Activated T-cell treated with anti-CD3 and anti-CD28 coated beads for 24 hours (primary cell): ENCODE data around the gene KRTAP4-16.
"Not testable (repeated sequence)": the region's sequence is repeated elsewhere in the genome, so short reads cannot be mapped to it uniquely, and the experiment has no call there.

Experiments
- DNase-seq: peaks from one replicate; pipeline ENCODE4 v3.0.0-alpha.2; 2020; ENCODE audit warnings: low read depth

Gene KRTAP4-16

DNA sequence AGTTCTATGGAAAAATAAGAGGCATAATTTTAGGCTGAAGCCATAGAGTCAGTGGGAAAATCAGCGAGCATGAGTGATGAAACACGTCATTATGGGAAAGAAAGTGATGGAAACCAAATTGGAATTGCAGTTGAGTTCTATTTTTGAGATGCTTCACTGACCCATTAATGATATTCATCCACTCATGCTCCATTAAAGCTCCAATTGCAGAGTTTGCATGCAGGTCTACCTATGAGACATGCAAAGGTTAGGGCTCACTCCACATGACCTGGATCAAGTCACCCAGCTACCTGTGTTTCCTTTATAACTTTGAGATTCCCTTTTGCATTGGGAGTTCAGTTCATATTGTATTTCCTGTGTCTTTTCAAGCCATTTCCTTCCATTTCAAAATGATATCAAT is 28.3 kb downstream of the KRTAP4-16 start:
- DNase-seq: no peak

DNA sequence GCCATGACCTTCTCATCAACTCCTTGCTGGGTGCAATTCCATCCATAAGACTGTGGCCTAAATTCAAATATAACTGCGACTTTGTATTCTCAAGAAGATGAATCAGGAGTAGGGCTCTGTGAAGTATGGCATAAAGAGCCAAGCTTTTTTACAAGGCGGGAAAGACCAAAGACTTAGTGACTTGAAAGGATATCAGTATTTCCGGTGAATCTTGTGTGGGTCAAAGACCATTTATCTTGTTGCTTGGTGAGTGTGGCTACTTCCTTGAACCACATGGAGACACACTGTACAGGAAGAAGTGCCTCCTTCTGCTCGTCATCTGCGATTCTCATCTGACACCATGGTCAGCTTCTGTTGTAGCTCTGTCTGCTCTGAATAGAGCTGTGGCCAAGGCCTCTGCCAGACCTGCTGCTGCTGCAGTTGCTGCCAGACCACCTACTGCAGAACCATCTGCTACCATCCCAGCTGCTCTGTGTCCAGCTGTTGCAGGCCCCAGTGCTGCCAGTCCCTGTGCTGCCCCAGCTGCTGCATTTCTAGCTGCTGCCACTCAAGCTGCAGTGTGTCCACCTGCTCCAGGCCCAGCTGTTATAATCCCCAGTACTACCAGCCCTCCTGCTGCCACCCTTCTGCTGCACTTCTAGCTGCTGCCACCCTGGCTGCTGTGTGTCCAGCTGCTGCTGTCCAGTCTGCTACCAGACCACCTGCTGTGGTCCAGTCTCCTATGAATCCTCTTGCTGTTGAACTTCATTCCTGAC is 30.2 kb downstream of the KRTAP4-16 start:
- no peak for DNase-seq

DNA sequence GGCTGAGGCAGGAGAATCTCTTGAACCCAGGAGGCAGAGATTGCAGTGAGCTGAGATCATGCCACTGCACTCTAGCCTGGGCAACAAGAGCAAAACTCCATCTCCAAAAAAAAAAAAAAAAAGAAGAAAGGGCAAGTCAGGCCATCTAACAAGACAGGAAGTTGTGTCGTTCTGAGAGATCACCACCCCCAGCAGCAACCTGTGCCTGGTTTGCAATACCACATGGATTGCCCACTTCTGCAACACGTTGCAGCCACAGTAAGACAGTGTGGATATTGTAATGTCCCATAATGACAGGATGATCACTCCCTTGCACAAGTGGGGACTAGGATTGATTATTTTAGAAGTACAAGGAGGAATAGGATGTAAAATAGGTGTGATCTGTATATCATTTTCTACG is 33.0 kb downstream of the KRTAP4-16 start:
- no peak for DNase-seq

- no peak for DNase-seq
Observed at GRCh38 chr17:41067281-41067680, 34.7 kb downstream of the KRTAP4-16 start.

GRCh38 chr17:41065829-41066624 is 36.0 kb downstream of the KRTAP4-16 start, which contains the start of gene KRTAP2-4:
TSS of gene KRTAP2-4 (minus strand) at chr17:41065879. CDS start at chr17:41065845, 34 bp downstream.
- DNase-seq: no peak

- DNase-seq: not testable (repeated sequence)
Observed at GRCh38 chr17:41065016-41065689, 36.9 kb downstream of the KRTAP4-16 start.

GRCh38 chr17:41064301-41064700 is 37.7 kb downstream of the KRTAP4-16 start:
- no peak for DNase-seq

GRCh38 chr17:41063449-41063848 is 38.6 kb downstream of the KRTAP4-16 start:
- no peak for DNase-seq

DNA sequence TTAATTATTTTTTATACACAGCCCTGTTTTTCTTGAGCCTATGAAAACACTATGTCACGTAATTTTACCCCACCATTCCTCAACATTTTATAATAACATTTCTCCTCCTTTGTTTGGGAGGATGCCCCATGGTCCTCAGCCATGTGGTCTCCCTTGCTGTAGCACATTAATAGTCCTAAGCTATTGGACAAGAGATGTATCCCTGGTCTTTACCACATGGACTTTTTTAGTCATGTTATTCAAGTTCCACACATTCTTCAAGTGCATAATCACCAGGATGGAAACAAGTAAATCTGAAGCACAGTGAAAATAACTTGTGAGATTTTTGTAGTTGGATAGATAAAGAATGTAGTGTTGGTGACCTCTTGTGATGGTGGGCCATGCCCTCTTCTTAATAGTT is 40.0 kb downstream of the KRTAP4-16 start:
- DNase-seq: no peak

- no peak for DNase-seq
Observed at GRCh38 chr17:41060052-41060604, 41.9 kb downstream of the KRTAP4-16 start, which contains the start of gene KRTAP2-3. TSS of gene KRTAP2-3 (minus strand) at chr17:41060114. CDS start at chr17:41060050, 64 bp downstream.

DNA sequence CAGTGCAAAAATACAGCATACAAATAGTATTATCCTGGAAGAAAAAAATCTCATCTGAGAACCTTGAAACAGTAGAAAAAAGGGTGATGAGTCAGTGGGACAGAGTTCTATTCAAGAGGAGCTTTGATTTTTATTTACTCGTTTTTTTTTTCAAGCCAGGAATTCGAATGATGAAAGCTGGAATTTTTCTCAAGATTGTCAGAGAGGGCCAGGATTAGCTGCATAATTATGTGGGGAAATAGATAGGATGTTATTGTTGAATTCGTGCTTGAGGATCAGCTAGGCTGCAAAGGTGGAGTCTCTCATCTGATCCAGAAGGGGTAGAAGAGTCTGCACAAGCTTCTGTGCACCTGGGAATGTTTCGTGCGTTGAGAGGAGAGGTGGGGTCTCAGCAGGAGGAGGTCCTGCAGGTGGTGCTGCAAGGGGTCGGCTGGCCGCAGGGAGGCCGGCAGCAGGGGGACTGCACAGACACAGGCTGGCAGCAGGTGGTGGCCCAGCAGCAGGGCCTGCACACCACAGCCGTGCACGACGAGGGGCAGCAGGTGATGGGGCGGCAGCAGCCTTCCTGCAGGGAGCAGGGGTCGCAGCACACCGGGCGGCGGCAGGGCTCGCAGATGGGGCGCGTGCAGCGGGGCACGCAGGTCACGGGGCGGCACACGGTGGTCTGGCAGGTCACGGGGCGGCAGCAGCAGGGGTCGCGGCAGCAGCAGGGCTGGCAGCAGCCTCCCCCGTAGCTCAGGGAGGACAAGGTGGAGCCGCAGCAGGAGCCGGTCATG is 42.5 kb downstream of the KRTAP4-16 start:
- DNase-seq: not testable (repeated sequence)

DNA sequence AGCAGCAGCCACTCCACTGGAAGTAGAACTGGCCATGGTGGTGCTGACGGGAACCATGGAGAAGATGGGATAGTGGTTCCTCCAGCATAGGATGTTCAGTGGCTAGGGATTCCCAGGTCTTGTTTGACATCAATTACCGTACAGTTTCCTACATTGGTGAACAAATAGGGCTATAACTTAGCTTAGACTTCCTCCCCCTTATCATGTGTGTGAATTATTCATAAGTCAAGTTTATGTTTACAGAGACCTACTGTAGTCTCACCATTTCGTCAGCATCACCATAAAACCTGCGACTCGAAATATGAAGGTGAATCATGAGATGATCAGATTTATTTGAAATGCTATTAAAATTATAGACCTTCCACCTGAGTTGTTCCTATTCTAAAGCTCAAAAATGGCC is 43.3 kb downstream of the KRTAP4-16 start:
- no peak for DNase-seq

DNA sequence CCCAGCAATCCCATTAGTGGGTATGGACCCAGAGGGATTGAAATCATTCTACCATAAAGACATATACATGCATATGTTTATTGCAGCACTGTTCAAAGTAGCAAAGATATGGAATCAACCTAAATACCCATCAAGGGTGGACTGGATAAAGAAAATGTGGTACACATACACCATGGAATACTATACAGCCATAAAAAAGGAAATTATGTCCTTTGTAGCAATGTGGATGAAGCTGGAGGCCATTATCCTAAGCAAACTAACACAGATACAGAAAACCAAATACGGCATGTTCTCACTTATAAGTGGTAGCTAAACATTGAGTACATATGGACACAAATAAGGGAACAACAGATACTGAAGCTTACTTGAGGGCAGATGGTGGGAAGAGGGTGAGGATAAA is 44.5 kb downstream of the KRTAP4-16 start:
- DNase-seq: no peak

DNA sequence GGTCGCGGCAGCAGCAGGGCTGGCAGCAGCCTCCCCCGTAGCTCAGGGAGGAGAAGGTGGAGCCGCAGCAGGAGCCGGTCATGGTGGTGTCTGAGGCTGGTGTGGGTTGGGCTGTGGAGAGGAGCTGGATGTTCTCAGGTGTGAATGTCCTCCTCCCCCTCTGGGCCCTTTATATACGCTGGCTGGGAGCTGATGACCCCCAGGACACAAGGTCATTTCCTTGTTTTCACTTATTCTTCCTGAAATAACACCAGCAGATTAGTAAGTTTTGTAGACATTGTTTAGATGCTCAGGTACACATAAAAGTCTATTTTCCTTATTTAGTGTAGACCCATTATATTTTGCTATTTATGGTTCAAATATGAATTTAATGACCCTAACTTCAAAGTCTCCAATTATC is 46.9 kb downstream of the KRTAP4-16 start, which contains the start of gene KRTAP2-2:
TSS of gene KRTAP2-2 (minus strand) at position 101 of the 400 bp plus-strand sequence. CDS start at position 82, 19 bp downstream.
- DNase-seq: not testable (repeated sequence)

- DNase-seq: not testable (repeated sequence)
Observed at GRCh38 chr17:41054556-41054955, 47.5 kb downstream of the KRTAP4-16 start.

- no peak for DNase-seq
Observed at GRCh38 chr17:41054025-41054424, 48.0 kb downstream of the KRTAP4-16 start.

DNA sequence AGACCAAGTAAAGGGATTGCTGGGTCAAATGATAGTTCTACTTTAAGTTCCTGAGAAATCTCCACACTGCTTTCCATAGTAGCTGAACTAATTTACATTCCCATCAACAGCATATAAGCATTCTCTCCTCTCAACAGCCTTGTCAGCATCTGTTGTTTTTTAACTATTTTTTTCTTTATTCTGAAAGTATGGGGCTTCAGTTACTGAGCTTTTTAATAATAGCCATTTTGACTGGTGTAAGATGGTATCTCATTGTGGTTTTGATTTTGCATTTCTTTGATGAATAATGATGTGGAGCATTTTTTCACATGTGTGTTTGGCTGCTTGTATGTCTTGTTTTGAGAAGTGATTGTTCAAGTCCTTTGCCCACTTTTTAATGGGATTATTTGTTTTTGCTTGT is 49.4 kb downstream of the KRTAP4-16 start:
- no peak for DNase-seq
